Vagina (tissue), 2 donors: ENCODE results near the gene CRISPLD2.

ENCODE experiments used
- CTCF ChIP-seq, 3 experiments: fragments of 450-650 bp in 2 of 3; fragments of 200-600 bp in 1 of 3; sonication (generic) in 1 of 3; IDR thresholded peaks; one replicate each; pipeline ENCODE4 v1.5.1; 2017 to 2019; ENCODE audit warnings: antibody characterized with exemption in 3 of 3, mild to moderate bottlenecking in 2 of 3, moderate library complexity in 2 of 3
- POLR2A ChIP-seq, 2 donors: fragments of 450-650 bp; IDR thresholded peaks; one replicate each; pipeline ENCODE4 v1.6.1; 2017; ENCODE audit warnings: antibody characterized with exemption in 2 of 2, mild to moderate bottlenecking in 2 of 2, moderate library complexity in 2 of 2

GRCh38 chr16:84842516-84843148 lies 22.8 kb downstream of the CRISPLD2 start:
- TF ChIP-seq CTCF (IDR thresholded peaks at IDR 0.05), result no peak
- TF ChIP-seq POLR2A (IDR thresholded peaks at IDR 0.05), result no peak
